ENCODE measurements around the gene TTN. TPM values are rescaled to one million over a fixed set of nuclear protein-coding genes. Genes with fewer than 3 reads are reported as not detected.
A peak's percentile ranks its signal among the peaks of the same experiment; 100 is the strongest.

The TTN gene
- total RNA-seq, 1 donor from 2014 or later, result under 0.01 TPM

- FAIRE-seq (no peak), DNase-seq (ENCODE audit: low read depth) (peak; percentile 55)
These were observed 43.1 kb downstream of the TTN start for GRCh38 chr2:178764097-178764496.

DNA sequence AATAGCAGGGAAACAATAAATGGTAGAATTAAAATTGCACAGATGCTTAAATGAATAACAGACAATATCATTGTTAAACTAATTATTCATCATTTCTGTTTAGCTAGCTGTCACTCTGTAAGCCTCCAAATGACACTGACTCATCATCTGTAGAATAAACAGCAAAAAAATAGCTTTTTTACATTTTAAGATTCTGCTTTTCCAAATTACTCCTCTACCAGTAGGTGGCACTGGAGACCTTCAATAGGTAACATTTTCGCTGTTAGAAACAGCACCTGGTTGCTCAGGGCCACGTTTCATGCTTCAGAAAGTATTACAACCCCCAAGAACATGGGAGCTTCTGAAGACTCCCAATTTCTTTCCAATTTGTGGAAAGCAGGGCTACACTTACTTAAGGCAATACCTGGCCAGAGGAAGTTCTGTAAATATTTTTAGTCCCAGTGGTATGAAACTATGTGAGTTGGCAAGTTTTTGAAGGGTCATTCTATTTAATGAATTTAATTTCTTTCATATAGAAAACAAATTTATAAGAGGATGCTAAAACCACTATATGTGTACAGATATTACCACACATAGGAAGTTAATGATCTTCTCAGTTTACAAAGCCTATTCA lies 45.4 kb downstream of the TTN start:
- DNase-seq (ENCODE audit: low read depth) (peak; percentile 56), FAIRE-seq (no peak)
- TF ChIP-seq, protein P1, sequence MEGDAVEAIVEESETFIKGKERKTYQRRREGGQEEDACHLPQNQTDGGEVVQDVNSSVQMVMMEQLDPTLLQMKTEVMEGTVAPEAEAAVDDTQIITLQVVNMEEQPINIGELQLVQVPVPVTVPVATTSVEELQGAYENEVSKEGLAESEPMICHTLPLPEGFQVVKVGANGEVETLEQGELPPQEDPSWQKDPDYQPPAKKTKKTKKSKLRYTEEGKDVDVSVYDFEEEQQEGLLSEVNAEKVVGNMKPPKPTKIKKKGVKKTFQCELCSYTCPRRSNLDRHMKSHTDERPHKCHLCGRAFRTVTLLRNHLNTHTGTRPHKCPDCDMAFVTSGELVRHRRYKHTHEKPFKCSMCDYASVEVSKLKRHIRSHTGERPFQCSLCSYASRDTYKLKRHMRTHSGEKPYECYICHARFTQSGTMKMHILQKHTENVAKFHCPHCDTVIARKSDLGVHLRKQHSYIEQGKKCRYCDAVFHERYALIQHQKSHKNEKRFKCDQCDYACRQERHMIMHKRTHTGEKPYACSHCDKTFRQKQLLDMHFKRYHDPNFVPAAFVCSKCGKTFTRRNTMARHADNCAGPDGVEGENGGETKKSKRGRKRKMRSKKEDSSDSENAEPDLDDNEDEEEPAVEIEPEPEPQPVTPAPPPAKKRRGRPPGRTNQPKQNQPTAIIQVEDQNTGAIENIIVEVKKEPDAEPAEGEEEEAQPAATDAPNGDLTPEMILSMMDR (IDR thresholded peaks at IDR 0.05; ENCODE audit: insufficient read depth, low read length, severe bottlenecking), result peak; percentile 62
- no peak overlapping the region for H3K4me3 ChIP-seq (ENCODE audit: low read depth, low read length)
- H3K27me3 ChIP-seq (ENCODE audit: control insufficient read depth, insufficient read depth, low read length), result peaks cover 2% of the 10 kb centered on the region
- no peaks in the 10 kb centered on the region for H3K36me3 ChIP-seq (ENCODE audit: control insufficient read depth, insufficient read depth, low read length)

More at GRCh38 chr2:178764097-178764496, 43.1 kb downstream of the TTN start:
- Histone ChIP-seq H3K27me3 (ENCODE audit: control insufficient read depth, insufficient read depth, low read length) (peaks cover 2% of the 10 kb centered on the region), H3K4me3 (ENCODE audit: low read depth, low read length) (no peak overlapping the region), H3K36me3 (ENCODE audit: control insufficient read depth, insufficient read depth, low read length) (no peaks in the 10 kb centered on the region)
- TF ChIP-seq, protein P1 (IDR thresholded peaks at IDR 0.05; ENCODE audit: insufficient read depth, low read length, severe bottlenecking), result no peak

DNA sequence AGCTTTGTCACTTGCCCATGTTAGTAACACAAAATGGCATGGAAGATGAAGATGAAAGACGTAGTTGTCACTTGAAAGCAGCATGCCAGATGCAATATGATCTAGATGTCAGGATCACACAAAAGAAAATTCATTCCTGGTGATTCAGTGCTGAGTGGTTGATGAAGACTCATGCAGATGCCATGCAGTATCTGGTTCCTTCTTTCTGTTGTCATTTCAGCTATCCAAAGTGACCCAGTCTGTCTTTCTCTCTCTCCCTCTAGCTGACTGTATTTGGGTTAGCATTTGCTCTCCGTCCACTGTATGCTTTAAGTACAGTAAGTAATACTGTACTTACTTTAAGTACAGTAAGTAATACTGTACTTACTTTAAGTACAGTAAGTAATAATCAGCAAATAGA lies 50.4 kb downstream of the TTN start:
- FAIRE-seq (no peak), DNase-seq (ENCODE audit: low read depth) (peak; percentile 78)
- H3K27me3 ChIP-seq (ENCODE audit: control insufficient read depth, insufficient read depth, low read length), result no peaks in the 10 kb centered on the region
- no peaks in the 10 kb centered on the region for H3K36me3 ChIP-seq (ENCODE audit: control insufficient read depth, insufficient read depth, low read length)
- no peak overlapping the region for H3K4me3 ChIP-seq (ENCODE audit: low read depth, low read length)
- TF ChIP-seq, protein P1 (IDR thresholded peaks at IDR 0.05; ENCODE audit: insufficient read depth, low read length, severe bottlenecking), result no peak

DNA sequence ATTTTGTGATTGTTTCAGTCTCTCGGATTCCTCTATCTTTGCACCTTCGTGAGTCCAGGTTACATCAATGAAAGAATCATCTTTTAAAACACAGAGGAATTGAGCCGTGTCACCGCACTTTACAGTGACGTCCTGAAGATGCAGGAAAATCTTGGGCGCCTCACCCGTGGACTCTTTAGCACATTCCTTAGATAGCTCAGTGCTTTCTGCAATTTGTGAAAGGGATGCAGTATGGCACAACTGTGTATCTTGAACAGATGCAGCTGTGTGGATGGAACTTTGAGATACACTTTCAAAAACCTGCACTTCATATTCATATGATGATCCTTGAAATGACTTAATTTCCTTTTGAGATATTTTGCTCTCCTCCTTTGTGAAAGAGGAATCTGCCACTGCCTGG lies 50.9 kb downstream of the TTN start:
- H3K27me3 ChIP-seq (ENCODE audit: control insufficient read depth, insufficient read depth, low read length), result no peaks in the 10 kb centered on the region
- no peaks in the 10 kb centered on the region for H3K36me3 ChIP-seq (ENCODE audit: control insufficient read depth, insufficient read depth, low read length)
- FAIRE-seq (no peak), DNase-seq (ENCODE audit: low read depth) (no peak)
- TF ChIP-seq, protein P1 (IDR thresholded peaks at IDR 0.05; ENCODE audit: insufficient read depth, low read length, severe bottlenecking), result no peak
- no peak overlapping the region for H3K4me3 ChIP-seq (ENCODE audit: low read depth, low read length)

- peak; percentile 88 for DNase-seq (ENCODE audit: low read depth)
- H3K4me3 ChIP-seq (ENCODE audit: low read depth, low read length), result no peak overlapping the region
- no peaks in the 10 kb centered on the region for H3K36me3 ChIP-seq (ENCODE audit: control insufficient read depth, insufficient read depth, low read length)
- no peaks in the 10 kb centered on the region for H3K27me3 ChIP-seq (ENCODE audit: control insufficient read depth, insufficient read depth, low read length)
- FAIRE-seq, result no peak
- TF ChIP-seq, protein P1 (IDR thresholded peaks at IDR 0.05; ENCODE audit: insufficient read depth, low read length, severe bottlenecking), result no peak
These were observed 59.5 kb downstream of the TTN start for GRCh38 chr2:178747767-178748166.

GRCh38 chr2:178734518-178734917 lies 72.7 kb downstream of the TTN start:
- TF ChIP-seq, protein P1 (IDR thresholded peaks at IDR 0.05; ENCODE audit: insufficient read depth, low read length, severe bottlenecking), result no peak
- Histone ChIP-seq H3K4me3 (ENCODE audit: low read depth, low read length) (no peak overlapping the region), H3K27me3 (ENCODE audit: control insufficient read depth, insufficient read depth, low read length) (no peaks in the 10 kb centered on the region), H3K36me3 (ENCODE audit: control insufficient read depth, insufficient read depth, low read length) (no peaks in the 10 kb centered on the region)
- DNase-seq (ENCODE audit: low read depth) (no peak), FAIRE-seq (no peak)
